HG02759 (cell line): ENCODE measurements around the gene ANKRD33.

Experiments
- ATAC-seq: cut with Tn5 transposase; IDR thresholded peaks from one replicate; pipeline ENCODE4 v1.9.1; 2021; ENCODE audit warnings: mild to moderate bottlenecking, moderate library complexity; ENCODE audit not compliant: unreplicated experiment

The ANKRD33 gene

DNA sequence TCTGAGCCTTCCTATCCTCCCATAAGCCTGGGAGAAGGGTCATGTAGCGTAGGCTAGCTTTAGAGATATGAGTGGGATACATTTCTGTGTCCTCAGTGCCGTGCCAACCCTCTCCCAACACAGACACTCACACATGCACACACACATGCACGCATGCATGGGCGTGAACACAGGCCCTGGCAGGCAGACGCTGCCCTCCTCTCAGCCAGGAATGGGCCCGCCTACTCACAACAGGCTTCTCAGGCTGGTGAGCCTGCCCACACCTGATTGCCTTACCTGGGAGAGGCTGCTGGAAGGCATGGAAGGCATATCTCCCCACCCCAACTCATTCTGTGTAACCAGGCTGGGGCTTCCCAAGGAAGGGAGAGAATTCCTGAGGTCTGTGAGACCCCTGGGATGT, 50.8 kb downstream of the ANKRD33 start:
- ATAC-seq = no peak

DNA sequence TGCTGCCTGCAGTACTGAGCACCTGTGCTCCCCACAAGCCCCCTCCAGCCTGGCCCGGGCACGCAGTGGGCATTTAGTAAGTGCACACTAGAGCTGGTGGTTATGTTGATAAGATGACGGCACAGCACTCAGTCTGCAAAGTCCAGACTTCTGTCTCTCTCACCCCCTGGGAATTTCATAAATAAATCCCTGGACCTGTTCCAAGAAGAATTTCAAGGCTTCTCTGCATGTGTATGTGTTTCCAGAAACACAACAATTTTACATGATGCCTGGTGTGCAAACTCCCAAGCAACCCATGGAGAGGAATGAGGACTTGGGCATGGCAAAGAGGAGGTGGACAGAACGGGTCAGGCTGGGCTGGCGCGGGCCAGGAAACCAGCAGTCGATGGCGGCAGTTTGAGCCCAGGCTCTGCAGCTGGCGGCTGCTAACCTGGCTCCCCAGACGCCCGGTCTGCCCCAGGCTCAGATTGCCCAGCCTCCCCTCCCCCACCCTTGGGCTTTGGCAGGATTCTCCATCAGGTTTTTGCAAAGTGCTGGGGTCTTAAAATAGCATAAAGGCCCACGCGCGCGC, 53.2 kb downstream of the ANKRD33 start:
- ATAC-seq = no peak
